ENCODE results near the gene OTUD4.

DNA sequence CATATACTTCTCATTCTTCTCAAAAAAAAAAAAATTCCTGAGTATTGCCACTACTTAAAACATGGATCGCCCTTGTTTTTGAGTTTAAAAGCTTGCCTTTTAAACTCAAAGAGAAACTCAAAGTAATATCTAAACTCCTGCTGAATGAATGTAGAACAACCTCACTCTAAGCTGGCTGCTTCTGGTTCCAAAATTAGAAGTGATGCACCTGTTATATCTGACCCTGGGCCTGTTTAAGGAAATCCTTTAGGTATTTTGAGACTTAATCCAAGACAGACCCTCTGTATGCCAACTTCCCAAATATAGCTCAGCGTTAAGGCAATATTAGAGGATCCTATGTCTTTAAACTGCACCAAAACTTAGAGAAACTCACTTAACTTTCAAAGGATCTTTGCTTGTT is 1.8 kb upstream of the OTUD4 start:
- TF ChIP-seq, protein P1, sequence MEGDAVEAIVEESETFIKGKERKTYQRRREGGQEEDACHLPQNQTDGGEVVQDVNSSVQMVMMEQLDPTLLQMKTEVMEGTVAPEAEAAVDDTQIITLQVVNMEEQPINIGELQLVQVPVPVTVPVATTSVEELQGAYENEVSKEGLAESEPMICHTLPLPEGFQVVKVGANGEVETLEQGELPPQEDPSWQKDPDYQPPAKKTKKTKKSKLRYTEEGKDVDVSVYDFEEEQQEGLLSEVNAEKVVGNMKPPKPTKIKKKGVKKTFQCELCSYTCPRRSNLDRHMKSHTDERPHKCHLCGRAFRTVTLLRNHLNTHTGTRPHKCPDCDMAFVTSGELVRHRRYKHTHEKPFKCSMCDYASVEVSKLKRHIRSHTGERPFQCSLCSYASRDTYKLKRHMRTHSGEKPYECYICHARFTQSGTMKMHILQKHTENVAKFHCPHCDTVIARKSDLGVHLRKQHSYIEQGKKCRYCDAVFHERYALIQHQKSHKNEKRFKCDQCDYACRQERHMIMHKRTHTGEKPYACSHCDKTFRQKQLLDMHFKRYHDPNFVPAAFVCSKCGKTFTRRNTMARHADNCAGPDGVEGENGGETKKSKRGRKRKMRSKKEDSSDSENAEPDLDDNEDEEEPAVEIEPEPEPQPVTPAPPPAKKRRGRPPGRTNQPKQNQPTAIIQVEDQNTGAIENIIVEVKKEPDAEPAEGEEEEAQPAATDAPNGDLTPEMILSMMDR (IDR thresholded peaks at IDR 0.05; ENCODE audit: low read depth, low read length, missing input control), result no peak
- TF ChIP-seq TAF1 (conservative IDR thresholded peaks at IDR 0.05), result no peak
- TF ChIP-seq, protein P2, sequence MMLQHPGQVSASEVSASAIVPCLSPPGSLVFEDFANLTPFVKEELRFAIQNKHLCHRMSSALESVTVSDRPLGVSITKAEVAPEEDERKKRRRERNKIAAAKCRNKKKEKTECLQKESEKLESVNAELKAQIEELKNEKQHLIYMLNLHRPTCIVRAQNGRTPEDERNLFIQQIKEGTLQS (IDR thresholded peaks at IDR 0.05), result no peak
